ENCODE measurements around the gene RNF32.
"Not testable (repeated sequence)": the region's sequence is repeated elsewhere in the genome, so short reads cannot be mapped to it uniquely, and the experiment has no call there.

The RNF32 gene

GRCh38 chr7:156642306-156643045, 1.9 kb downstream of the RNF32 start:
- no peak for DNase-seq (ENCODE audit: low read depth in 3 of 3)

DNA sequence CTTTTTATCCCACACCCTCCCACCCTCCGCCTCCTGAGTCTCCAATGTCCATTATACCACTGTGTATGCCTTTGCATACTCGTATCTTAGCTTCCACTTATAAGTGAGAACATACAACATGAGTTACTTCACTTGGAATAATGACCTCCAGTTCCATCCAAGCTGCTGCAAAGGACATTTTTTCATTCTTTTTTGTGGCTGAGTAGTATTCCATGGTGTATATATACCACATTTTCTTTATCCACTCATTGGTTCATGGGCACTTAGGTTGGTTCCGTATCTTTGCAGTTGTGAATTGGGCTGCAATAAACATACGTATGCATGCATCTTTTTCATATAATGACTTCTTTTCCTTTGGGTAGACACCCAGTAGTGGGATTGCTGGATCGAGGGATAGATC, 6.8 kb downstream of the RNF32 start:
- not testable (repeated sequence) for DNase-seq (ENCODE audit: low read depth in 3 of 3)

- no peak for DNase-seq (ENCODE audit: low read depth in 3 of 3)
Observed at GRCh38 chr7:156650042-156650441, 9.5 kb downstream of the RNF32 start.

GRCh38 chr7:156651474-156651873, 10.9 kb downstream of the RNF32 start:
- DNase-seq (ENCODE audit: low read depth in 3 of 3) = no peak

DNA sequence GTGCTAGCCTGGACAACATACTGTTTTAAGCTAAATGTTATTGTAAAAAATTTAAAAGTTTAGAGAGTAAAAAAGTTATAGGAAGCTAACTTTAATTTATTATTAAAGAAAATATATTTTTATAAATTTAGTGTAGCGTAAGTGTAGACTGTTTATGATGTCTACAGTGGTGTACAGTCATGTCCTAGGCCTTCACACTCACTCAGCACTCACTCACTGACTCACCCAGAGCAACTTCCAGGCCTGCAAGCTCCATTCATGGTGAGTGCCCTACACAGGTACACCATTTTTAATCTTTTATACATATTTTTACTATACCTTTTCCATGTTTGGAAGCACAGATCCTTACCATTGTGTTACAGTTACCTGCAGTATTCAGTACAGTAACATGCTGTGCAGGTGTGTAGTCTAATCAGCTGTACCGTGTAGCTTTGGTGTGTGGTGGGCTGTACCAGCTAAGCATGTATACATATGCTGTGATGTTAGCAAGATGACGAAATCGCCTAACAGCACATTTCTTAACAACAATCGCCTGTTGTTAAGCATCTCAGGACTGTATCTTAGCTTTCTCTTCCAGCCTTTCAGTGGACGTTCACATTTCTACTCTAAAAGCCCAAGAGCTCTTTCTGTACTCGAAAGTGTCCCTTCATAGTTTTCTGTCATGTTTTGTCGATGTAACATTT, 12.5 kb downstream of the RNF32 start:
- no peak for DNase-seq (ENCODE audit: low read depth in 3 of 3)

DNA sequence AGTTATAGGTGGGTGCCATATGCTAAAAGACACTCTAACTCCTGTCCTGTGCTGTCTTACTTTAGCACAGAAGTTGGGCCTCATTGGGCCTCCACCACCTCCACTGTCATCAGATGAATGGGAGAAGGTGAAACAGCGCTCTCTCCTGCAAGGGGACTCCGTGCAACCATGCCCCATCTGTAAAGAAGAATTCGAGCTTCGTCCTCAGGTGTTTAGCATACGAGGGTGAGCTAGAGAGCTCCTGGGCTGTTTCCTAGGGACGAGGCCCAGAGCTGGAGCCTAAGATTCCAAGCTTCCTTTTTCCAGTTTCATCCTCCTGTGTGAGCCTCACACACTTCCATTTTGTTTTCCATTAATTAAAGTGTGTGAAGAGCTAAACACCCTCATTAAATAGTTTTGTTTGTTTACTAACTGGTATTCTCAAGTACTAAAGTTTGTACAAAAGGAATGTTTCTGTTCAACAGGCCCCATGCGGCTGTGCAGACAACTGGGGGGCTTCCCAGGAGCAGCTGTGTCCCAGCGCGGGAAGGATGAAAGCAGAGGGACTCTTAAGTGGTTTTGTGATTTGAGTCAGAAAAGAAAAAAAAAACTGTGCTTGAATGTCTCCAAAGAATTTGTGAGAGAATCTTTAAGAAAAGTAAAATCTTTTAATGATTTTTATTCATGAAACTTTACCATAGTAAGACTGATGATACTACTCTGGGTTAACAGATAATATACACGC, 14.1 kb downstream of the RNF32 start:
- DNase-seq (ENCODE audit: low read depth in 3 of 3) = no peak

- DNase-seq (ENCODE audit: low read depth in 3 of 3) = no peak
Observed at GRCh38 chr7:156655251-156655650, 14.7 kb downstream of the RNF32 start.

DNA sequence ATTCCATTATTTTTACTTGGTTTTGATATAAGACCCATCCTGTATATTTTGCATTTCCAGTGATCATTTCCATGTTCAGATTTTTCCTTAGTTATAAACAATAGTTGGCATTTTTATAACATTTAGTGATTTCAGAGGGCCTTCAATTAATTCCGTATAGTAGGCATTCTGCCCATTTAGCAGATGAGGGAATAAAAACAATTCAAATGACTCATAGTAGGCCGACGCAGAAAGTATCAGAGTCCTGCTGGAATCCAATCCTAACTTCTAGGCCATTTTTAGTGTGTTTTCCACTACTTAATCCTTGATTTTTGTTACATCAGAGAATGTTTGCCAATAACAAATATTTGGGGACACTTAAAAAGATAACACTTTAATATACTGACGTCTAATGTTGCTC, 15.4 kb downstream of the RNF32 start:
- DNase-seq (ENCODE audit: low read depth in 3 of 3) = no peak

GRCh38 chr7:156656598-156656997, 16.0 kb downstream of the RNF32 start:
- DNase-seq (ENCODE audit: low read depth in 3 of 3) = no peak

DNA sequence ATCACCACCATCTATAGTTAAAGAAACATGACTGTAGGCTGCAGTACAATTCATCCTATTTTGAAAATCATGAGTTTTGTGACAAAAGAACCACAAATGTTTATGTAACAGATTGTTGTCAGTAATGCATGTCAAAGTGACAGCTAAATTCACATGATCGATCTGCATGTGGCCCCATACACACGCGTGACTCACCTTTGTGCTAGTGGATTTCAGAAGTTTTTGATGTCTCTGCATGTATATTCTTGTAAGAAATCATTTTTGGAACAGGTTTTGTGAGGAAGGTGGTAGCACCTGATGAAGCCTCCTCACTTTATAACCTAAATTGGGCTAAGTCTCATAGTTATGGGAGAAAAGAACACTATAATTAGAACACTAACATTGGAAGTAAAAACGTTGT, 17.1 kb downstream of the RNF32 start:
- no peak for DNase-seq (ENCODE audit: low read depth in 3 of 3)

- no peak for DNase-seq (ENCODE audit: low read depth in 3 of 3)
Observed at GRCh38 chr7:156659203-156659602, 18.6 kb downstream of the RNF32 start.

DNA sequence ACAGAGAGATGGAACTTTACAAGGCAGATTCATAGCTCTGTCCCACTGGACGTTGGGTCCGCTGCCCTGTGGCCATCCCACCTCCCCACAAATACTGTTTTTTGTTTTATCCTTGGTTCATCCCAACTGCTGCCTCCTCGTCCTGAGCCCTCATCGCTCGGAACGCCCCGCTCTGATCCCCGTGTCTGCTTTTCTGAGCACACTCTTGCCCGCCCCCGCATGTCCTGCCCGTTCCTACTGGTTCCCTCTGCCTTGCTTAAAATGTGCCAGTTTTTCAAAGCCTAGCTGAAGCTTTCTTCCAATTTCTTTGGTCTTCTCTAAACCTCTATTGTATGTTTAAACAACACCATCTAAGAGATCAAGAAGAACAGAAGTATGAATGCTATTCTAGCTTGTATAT, 19.4 kb downstream of the RNF32 start:
- no peak for DNase-seq (ENCODE audit: low read depth in 3 of 3)

DNA sequence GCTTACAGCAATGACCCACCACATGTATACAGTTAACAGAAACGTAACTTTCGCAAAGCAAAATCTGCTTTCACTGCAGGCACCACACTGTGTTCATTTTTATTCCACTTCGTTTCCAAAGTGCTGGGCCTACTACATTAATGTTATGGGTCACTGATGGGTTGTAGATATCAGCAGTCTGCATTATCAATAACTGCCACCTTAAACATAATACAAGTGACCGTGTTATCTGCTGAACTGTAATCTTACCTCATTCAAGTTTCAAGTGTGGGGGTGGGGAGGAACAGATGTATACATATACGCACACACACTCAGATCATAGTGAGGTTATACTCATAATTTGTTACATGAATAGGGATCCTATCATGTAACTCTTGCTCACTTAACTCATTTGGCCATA, 21.1 kb downstream of the RNF32 start:
- DNase-seq (ENCODE audit: low read depth in 3 of 3) = no peak

- no peak for DNase-seq (ENCODE audit: low read depth in 3 of 3)
Observed at GRCh38 chr7:156662277-156662676, 21.7 kb downstream of the RNF32 start.

GRCh38 chr7:156665101-156665500, 24.5 kb downstream of the RNF32 start:
- no peak for DNase-seq (ENCODE audit: low read depth in 3 of 3)

DNA sequence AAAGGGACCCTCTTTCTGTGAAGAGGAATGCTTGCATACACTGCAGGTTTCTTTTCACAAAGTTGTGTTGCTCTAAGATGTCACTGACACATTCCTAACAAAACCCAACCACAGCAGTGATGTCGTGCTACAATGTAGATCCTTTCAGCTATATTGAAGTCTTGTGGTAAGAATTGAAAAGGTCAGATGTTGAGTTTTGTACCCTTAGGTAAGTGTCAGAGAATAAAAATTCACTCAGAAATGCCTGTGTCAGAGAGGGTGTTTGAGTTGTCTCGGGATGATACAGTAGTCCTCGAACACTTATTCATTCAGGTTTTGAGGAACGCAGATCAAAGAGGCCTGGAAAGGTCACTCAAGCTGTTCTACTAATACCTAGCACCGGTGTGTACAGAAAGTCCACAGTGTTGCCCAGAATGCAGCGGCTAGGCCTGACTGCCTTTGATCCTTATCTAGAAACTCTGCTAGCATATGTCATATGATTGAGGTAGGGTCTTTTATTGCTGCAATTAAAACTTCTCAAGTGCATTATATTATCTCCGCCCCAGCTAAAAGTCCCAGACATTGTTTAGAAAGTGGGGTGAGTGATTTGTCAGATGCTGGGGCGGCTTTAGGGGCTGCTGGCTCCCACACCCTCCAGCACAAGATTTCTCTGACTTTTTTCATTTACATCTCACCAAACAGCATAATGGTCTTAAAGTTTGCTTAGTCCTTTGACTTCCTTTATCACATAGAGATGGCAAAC, 26.0 kb downstream of the RNF32 start:
- no peak for DNase-seq (ENCODE audit: low read depth in 3 of 3)

GRCh38 chr7:156667110-156667426, 26.5 kb downstream of the RNF32 start:
- no peak for DNase-seq (ENCODE audit: low read depth in 3 of 3)

DNA sequence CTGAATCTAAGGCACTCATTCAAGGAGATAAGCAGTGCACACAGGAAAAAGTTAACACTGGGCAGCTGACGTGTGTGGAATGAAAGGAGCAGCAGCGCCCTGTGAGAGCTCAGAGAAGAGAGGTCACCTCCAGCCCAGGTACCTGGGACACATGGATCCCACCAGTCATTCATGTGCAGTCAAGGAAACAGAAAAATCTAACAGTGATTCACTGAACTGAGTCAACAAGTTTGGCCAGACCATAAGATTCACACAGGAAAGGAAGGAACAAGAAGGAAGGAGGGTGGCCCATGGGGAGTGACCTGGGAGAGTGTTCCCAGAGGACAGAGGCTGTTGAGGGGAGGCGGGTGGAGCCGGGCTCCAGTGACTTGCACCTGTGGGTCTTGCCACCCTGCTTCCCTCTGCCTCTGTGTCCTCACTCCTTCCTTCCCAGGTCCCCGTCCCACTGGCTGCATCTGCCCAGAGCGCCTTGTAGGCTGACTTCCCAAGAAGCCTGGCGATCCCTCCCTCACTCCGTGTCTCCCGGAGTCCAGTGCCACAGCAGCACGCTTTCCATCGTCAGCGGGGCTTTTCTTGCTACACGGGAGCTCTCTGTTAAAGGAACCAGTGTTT, 27.7 kb downstream of the RNF32 start:
- DNase-seq (ENCODE audit: low read depth in 3 of 3) = no peak

DNA sequence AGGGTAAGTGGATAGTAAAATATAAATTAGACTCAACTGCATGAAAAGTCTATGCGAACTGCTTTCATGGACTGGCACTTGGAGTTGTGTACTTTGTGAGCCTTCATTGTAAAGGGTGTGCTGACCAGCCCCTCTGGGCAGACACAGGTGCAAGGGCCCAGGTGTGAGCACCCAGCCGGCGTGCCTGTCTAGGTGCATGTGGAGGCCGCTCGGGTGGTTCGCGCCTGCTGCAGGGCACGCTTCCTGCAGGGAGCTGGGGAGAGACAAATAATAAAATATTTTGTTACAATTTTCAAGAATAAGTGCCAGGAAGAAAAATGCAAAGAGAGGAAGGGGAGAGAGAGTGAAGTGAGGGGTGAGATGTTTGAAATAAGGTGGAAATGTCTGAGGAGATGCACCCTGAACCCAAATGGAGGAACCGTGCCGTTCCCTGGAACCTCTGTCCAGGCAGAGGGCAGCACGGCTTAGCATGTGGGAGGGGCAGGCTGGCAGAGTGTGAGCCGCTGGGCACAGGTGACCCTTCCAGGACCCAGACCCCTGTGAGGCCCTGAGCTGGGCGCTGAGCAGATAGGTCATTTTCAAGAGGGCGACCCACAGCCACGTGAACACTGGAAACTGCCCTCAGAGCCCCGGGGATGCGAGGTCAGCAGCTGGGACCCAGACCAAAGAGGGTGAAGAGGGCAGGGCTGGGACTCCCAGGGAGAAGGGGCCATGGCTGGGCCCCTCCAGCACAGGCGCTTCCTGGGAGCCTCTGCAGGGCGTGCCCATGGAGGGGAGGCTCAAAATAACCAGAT, 28.7 kb downstream of the RNF32 start:
- DNase-seq (ENCODE audit: low read depth in 3 of 3) = no peak

DNA sequence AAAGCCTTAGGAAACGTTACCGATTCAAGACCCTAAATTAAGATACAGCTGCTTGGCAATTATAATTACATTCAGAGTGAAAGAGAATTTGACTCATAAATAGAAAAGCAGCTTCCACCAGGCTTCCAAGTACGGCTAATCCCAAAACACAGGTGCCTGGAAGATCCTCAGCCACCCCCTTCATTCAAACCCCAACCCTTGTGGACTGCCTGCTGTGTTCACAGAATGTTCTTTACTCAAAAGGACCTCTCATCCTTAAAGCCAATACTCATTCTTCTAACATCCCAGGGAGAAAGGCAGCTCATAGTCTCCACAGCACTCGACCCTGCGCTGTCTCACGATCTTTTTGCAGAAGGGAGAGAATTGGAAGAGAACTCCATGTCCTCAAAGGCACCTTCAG, 32.9 kb downstream of the RNF32 start:
- DNase-seq (ENCODE audit: low read depth in 3 of 3) = no peak

- no peak for DNase-seq (ENCODE audit: low read depth in 3 of 3)
Observed at GRCh38 chr7:156673902-156674301, 33.3 kb downstream of the RNF32 start.

All from stimulated activated CD4-positive, alpha-beta T cell treated with anti-CD3 and anti-CD28 coated beads, TNF-alpha, amount 100 ng/mL, for 4 hours (primary cell).